Erythroblast (primary cell): Measurements from ENCODE around the gene KIFC1.
A peak's percentile ranks its signal among the peaks of the same experiment; 100 is the strongest.

Source experiments
- GATA1 ChIP-seq: IDR thresholded peaks from 2 replicates; pipeline ENCODE4 v1.6.1; 2011; ENCODE audit warnings: low read depth, mild to moderate bottlenecking, control low read depth, low read length, moderate library complexity
- POLR2A ChIP-seq: IDR thresholded peaks from 2 replicates; pipeline ENCODE4 v1.6.1; 2011; ENCODE audit warnings: mild to moderate bottlenecking, low read length

DNA sequence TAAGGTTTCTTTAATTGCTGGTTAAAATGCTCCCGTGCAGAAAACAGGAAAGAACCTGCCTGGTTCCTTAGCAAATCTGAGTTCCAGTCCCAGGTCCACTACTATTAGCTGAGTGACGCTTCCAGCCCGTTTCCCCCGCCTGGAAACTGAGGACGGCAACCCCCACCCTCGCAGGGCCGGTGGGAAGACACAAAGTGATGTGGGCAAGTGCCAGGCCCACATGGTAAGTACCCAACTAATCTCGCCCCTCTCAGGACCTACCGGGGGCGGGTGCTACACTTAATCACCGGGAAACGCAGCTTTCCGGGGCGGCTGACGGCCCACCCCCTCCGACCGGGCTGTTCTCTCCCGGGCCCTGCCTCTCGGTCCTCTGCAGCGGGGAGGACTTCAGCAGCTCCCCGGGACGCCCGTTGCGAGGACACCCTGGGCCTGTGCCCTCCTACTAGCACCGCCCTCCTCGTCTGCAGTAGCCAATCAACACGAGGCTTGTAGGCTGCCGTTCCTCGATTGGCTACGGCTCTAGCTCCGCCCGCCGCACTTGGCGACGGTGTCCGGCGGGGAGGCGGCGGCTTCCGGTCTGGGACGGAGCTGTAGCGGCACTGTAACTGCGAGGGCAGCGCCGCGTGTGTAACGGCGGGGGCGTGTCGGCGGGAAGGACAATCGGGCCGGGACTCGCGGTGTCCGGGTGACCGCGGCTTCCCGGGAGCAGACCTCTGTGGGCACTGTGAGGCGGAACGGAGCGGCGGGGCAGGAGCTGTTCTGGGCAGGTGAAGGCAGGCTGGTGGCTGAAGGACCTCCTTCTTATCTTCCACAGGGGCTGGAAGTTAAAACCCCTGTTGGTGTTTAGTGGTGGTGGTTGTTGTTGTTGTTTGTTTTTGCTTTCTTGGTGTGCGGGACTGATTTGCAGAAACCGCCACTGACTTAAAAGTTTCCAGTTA lies 62.7 kb downstream of the KIFC1 start, which contains the start of gene ZBTB9:
- TF ChIP-seq POLR2A = peak; percentile 91
- no peak for TF ChIP-seq GATA1
